Pancreas (tissue), 10 donors: ENCODE measurements around the gene UNC50. TPM values are rescaled to one million over a fixed set of nuclear protein-coding genes. Genes with fewer than 3 reads are reported as not detected.
A peak's percentile ranks its signal among the peaks of the same experiment; 100 is the strongest.

Experiments
- ATAC-seq, 4 donors: fragments of 200-7000 bp; cut with Tn5 transposase; one replicate each; pipeline versions ENCODE4 v1.8.0 to v1.9.1; 2020; ENCODE audit warnings: mild to moderate bottlenecking in 4 of 4, moderate library complexity in 4 of 4
- DNase-seq, 6 donors: peaks; one replicate each; pipeline ENCODE4 v3.0.0-alpha.2; 2020
- FAIRE-seq: peaks from 2 replicates; lab custom pipeline; 2012; peaks lifted over from hg19 to GRCh38; lab: Jason Lieb, UNC
- H3K27ac ChIP-seq, 4 donors: fragments of 200-600 bp; sonication (generic); 1 replicate in 3 of 4; 2 replicates in 1 of 4; pipeline versions ENCODE4 v1.5.0 to v1.8.0; 2020
- H3K27me3 ChIP-seq, 4 donors: fragments of 200-600 bp; one replicate each; pipeline ENCODE4 v1.8.0; 2021
- H3K36me3 ChIP-seq, 3 donors: fragments of 200-600 bp; sonication (generic) in 1 of 3; one replicate each; pipeline versions ENCODE4 v1.5.0 to v1.8.0; 2020 to 2021
- H3K4me1 ChIP-seq, 3 donors: fragments of 200-600 bp; one replicate each; pipeline ENCODE4 v1.8.0; 2021
- H3K4me3 ChIP-seq, 4 donors: fragments of 200-600 bp; sonication (generic) in 2 of 4; one replicate each; pipeline versions ENCODE4 v1.5.0 to v1.8.0; 2020 to 2021
- H3K9me3 ChIP-seq, 4 donors: fragments of 200-600 bp; one replicate each; pipeline ENCODE4 v1.8.0; 2021
- WGBS, 2 donors: extraction: QIAGEN DNeasy Blood & Tissue Kit; methylation state at CpG; one replicate each; pipeline ENCODE4 v1.1.7; 2013; 5-methylcytosine and 5-hydroxymethylcytosine counted together
- intact Hi-C, 3 donors: fragments of 100-400 bp; cut with DNase I; formaldehyde crosslinking; loops; one replicate each; pipeline versions ENCODE4 v1.11.1 to v1.14.2; 2022
- polyA plus RNA-seq, 2 donors: library from polyadenylated mRNA; stranded (reverse); fragments of 200-250 nt; gene quantifications; one replicate each; pipeline ENCODE4 v1.2.3, GENCODE V29; 2013
- total RNA-seq, 6 donors: library from RNA; stranded (reverse); fragmentation: NEBNext Ultra II Directional in 4 of 6; extraction: Animal tissue kit (Norgen Biotek cat#: 25700) in 4 of 6; gene quantifications; one replicate each; pipeline versions ENCODE4 v1.2.1 to v1.2.4, GENCODE V29; 2021 to 2023
- TF ChIP-seq, protein P1 (sequence below), 4 donors: fragments of 200-600 bp; sonication (generic) in 3 of 4; IDR thresholded peaks; one replicate each; pipeline versions ENCODE4 v1.5.0 to v1.8.0; 2021; ENCODE audit warnings: antibody characterized with exemption in 4 of 4
- donor health status: healthy with polysubstance abuse.
- donor health status: DM: no; HTN: no; CAD: no; lungs with moderate emphysema.
- donor health status: DM: no; HTN: no; CAD: no.
- donor health status: control.
- donor health status: control.
- donor health status: Bipolar disorder and iron deficiency.
- donor health status: DM: yes; HTN: yes; CAD: no.
- donor health status: DM: no; HTN: no; CAD: no.
- donor health status: DM: no; HTN: no; CAD: no.
- donor health status: DM: yes; HTN: yes; CAD: no.

The UNC50 gene
- total and polyA plus RNA-seq, 8 donors, result 11.9 to 38.1 (median 17.6) TPM

GRCh38 chr2:98565286-98565860 is 43.0 kb upstream of the UNC50 start:
- DNase-seq, result no peak
- Histone ChIP-seq H3K4me3 (no peak overlapping the region), H3K9me3 (no peaks in the 10 kb centered on the region), H3K27ac (no peak overlapping the region), H3K4me1 (no peaks in the 10 kb centered on the region), H3K27me3 (no peaks in the 10 kb centered on the region), H3K36me3 (peaks cover 0 to 12% (median 0%) of the 10 kb centered on the region in 3 donors)
- intact Hi-C loops, result no loop called here
- TF ChIP-seq, protein P1, sequence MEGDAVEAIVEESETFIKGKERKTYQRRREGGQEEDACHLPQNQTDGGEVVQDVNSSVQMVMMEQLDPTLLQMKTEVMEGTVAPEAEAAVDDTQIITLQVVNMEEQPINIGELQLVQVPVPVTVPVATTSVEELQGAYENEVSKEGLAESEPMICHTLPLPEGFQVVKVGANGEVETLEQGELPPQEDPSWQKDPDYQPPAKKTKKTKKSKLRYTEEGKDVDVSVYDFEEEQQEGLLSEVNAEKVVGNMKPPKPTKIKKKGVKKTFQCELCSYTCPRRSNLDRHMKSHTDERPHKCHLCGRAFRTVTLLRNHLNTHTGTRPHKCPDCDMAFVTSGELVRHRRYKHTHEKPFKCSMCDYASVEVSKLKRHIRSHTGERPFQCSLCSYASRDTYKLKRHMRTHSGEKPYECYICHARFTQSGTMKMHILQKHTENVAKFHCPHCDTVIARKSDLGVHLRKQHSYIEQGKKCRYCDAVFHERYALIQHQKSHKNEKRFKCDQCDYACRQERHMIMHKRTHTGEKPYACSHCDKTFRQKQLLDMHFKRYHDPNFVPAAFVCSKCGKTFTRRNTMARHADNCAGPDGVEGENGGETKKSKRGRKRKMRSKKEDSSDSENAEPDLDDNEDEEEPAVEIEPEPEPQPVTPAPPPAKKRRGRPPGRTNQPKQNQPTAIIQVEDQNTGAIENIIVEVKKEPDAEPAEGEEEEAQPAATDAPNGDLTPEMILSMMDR (IDR thresholded peaks at IDR 0.05), result no peak
- 91% methylated on average over 9 of the region's 9 CpGs for WGBS, 2 donors
- ATAC-seq, result no peak
- no peak for FAIRE-seq

DNA sequence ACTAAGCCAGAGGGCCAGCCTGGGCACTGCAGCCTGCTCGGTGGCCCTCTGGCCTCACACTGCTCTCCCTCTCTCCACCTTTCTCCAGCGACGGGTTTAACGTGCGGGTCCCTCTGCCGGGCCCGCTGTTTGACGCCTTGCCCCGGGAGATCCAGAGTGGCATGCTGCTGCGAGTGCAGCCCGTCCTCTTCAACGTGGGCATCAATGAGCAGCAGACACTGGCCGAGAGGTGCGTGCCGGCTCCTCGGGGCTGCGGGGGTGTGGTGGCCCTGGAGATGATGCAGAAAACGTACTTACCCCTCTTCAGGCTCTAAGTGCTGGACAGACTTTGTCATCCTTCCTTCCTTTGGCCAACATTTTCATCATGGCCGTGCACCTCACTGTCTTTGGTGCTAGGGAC is 42.4 kb upstream of the UNC50 start:
- Histone ChIP-seq H3K27me3 (no peaks in the 10 kb centered on the region), H3K9me3 (no peaks in the 10 kb centered on the region), H3K4me3 (no peak overlapping the region), H3K27ac (no peak overlapping the region), H3K4me1 (no peaks in the 10 kb centered on the region), H3K36me3 (peaks cover 0 to 12% (median 0%) of the 10 kb centered on the region in 3 donors)
- TF ChIP-seq, protein P1 (IDR thresholded peaks at IDR 0.05), result no peak
- DNase-seq (no peak), FAIRE-seq (no peak), ATAC-seq (no peak)
- WGBS, 2 donors, result 91 to 93% methylated on average over 19 of the region's 19 CpGs
- intact Hi-C loops, result no loop called here

- DNase-seq (no peak), ATAC-seq (no peak), FAIRE-seq (no peak)
- Histone ChIP-seq H3K9me3 (no peaks in the 10 kb centered on the region), H3K36me3 (peaks cover 0 to 12% (median 0%) of the 10 kb centered on the region in 3 donors), H3K27me3 (no peaks in the 10 kb centered on the region), H3K27ac (no peak overlapping the region), H3K4me3 (no peak overlapping the region), H3K4me1 (no peaks in the 10 kb centered on the region)
- WGBS, 2 donors, result 87 to 92% methylated on average over 11 of the region's 11 CpGs
- intact Hi-C loops, result no loop called here
- TF ChIP-seq, protein P1 (IDR thresholded peaks at IDR 0.05), result no peak
Measured at GRCh38 chr2:98568161-98568956, 40.0 kb upstream of the UNC50 start.

GRCh38 chr2:98569197-98569793 is 39.1 kb upstream of the UNC50 start:
- ATAC-seq (peak in 3 of 4 donors; percentile 77 to 79 (median 77)), DNase-seq (peak in 5 of 6 donors; percentile 9 to 85 (median 40)), FAIRE-seq (no peak)
- 67 to 68% methylated on average over 19 of the region's 19 CpGs for WGBS, 2 donors
- Histone ChIP-seq H3K27ac (no peak overlapping the region), H3K27me3 (no peaks in the 10 kb centered on the region), H3K4me3 (no peak overlapping the region), H3K36me3 (peaks cover 0 to 12% (median 0%) of the 10 kb centered on the region in 3 donors), H3K9me3 (no peaks in the 10 kb centered on the region), H3K4me1 (no peaks in the 10 kb centered on the region)
- intact Hi-C loops, result no loop called here
- TF ChIP-seq, protein P1 (IDR thresholded peaks at IDR 0.05), result peak; percentile 76 to 88 (median 82)
